Measurements from ENCODE around the gene HSPB7. TPM values are rescaled to one million over a fixed set of nuclear protein-coding genes. Genes with fewer than 3 reads are reported as not detected.

The HSPB7 gene
- total and polyA plus RNA-seq, 2 experiments from 2014 or later, result 0.13 TPM; not detected in 1

DNA sequence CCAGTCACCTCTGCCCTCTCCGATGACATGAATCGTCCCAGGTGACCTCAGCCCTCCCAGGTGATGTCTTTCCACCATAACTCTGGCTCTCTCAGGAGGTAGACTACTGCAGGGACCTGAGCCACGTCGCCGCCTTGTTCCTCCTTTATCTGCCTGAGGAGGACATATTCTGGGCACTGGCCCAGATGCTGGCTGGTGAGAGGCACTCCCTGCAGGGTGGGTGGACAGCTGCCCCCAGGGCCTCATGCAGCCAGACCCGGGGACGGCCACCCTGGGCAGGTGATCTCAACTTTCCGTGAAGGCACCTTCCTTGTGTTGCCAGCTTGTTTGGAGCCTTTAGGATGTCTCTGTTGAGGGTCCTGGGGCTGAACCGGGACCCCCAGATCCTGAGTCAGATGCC lies 28.1 kb downstream of the HSPB7 start (continued):
- no peak for TF ChIP-seq EZH2phosphoT487 (IDR thresholded peaks at IDR 0.05; ENCODE audit: unreplicated experiment)
- TF ChIP-seq, protein P1, sequence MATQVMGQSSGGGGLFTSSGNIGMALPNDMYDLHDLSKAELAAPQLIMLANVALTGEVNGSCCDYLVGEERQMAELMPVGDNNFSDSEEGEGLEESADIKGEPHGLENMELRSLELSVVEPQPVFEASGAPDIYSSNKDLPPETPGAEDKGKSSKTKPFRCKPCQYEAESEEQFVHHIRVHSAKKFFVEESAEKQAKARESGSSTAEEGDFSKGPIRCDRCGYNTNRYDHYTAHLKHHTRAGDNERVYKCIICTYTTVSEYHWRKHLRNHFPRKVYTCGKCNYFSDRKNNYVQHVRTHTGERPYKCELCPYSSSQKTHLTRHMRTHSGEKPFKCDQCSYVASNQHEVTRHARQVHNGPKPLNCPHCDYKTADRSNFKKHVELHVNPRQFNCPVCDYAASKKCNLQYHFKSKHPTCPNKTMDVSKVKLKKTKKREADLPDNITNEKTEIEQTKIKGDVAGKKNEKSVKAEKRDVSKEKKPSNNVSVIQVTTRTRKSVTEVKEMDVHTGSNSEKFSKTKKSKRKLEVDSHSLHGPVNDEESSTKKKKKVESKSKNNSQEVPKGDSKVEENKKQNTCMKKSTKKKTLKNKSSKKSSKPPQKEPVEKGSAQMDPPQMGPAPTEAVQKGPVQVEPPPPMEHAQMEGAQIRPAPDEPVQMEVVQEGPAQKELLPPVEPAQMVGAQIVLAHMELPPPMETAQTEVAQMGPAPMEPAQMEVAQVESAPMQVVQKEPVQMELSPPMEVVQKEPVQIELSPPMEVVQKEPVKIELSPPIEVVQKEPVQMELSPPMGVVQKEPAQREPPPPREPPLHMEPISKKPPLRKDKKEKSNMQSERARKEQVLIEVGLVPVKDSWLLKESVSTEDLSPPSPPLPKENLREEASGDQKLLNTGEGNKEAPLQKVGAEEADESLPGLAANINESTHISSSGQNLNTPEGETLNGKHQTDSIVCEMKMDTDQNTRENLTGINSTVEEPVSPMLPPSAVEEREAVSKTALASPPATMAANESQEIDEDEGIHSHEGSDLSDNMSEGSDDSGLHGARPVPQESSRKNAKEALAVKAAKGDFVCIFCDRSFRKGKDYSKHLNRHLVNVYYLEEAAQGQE (IDR thresholded peaks at IDR 0.05; ENCODE audit: unreplicated experiment), result no peak

DNA sequence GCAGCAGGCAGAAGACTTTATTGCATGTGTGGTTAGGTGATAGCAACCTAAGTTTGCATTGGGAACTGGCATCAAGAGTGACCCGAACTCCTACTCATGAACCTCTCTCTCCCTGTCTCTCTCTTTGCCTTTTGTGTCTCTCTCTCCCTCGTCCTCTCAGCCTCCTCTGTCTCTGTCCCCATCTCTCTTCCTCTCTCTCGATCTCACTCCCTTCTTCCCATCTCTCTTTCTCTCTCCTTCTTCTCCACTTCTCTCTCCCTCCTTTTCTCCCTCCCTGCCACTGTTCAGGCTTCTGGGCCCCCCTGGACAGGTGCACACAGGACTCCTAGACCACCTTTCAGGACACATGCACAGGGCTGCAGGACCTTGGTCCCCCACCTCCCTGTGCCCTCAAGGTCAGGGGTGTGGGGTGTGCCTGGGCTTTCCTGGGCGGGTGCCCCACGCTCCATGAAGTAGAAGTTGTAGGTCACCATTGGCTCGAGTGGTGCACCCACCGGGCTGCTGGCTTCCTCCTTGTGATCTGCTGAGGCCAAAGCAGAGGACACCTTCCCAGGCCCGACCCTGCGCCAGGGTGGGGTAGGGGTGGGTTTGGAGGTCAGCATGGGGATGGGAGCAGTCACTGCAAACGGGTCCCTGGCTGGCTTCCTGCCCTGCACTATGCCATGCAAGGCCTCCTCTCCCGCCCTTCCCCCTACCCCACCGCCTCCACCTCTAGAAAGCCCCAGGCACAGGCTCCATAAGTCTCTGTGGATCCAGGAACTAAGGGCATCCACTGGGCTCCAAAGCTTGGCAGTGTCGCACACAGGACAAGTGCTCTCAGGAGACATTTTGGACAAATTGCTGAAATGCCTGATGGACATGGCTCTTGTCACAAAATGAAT lies 28.7 kb downstream of the HSPB7 start:
- no peaks in the 10 kb centered on the region for H3K9me3 Mint-ChIP-seq
- no peaks in the 10 kb centered on the region for H3K36me3 Mint-ChIP-seq (ENCODE audit: low read depth)
- DNase-seq (ENCODE audit: low spot score) (no peak), ATAC-seq (no peak)
- Histone ChIP-seq H3K9me2 (ENCODE audit: insufficient read depth) (no peaks in the 10 kb centered on the region), H3F3A (replicated peaks; ENCODE audit: low read depth) (no peaks in the 10 kb centered on the region), H2AFZ (no peak overlapping the region), H3K4me2 (no peak overlapping the region), H3K4me3 (no peak overlapping the region), H3K79me2 (replicated peaks; ENCODE audit: insufficient read depth) (no peaks in the 10 kb centered on the region), H4K20me1 (replicated peaks; ENCODE audit: insufficient read depth) (no peaks in the 10 kb centered on the region), H3K27ac (ENCODE audit: low read depth) (no peak overlapping the region), H3K27me3 (ENCODE audit: insufficient read depth) (no peaks in the 10 kb centered on the region), H3K36me3 (ENCODE audit: insufficient read depth) (no peaks in the 10 kb centered on the region), H3K4me1 (ENCODE audit: insufficient read depth) (no peaks in the 10 kb centered on the region)
- H3K4me1 Mint-ChIP-seq, result no peaks in the 10 kb centered on the region
- no peak overlapping the region for H3K27ac Mint-ChIP-seq
- no peak overlapping the region for H3K4me3 Mint-ChIP-seq
- peaks cover 4% of the 10 kb centered on the region for H3K27me3 Mint-ChIP-seq (ENCODE audit: insufficient read depth, low read depth, poor library complexity)
- no peak for TF ChIP-seq ZNF114 (CRISPR knock-in tag; IDR thresholded peaks at IDR 0.05)
- TF ChIP-seq NANOG (IDR thresholded peaks at IDR 0.05; ENCODE audit: borderline replicate concordance), result no peak
- no peak for TF ChIP-seq STAT1 (IDR thresholded peaks at IDR 0.05; ENCODE audit: unreplicated experiment)
- no peak for TF ChIP-seq JUNB (IDR thresholded peaks at IDR 0.05; ENCODE audit: unreplicated experiment)
- no peak for TF ChIP-seq EZH2 (IDR thresholded peaks at IDR 0.05; ENCODE audit: low read depth, unreplicated experiment)
- TF ChIP-seq, protein P1 (IDR thresholded peaks at IDR 0.05; ENCODE audit: unreplicated experiment), result no peak
- TF ChIP-seq, protein P2, sequence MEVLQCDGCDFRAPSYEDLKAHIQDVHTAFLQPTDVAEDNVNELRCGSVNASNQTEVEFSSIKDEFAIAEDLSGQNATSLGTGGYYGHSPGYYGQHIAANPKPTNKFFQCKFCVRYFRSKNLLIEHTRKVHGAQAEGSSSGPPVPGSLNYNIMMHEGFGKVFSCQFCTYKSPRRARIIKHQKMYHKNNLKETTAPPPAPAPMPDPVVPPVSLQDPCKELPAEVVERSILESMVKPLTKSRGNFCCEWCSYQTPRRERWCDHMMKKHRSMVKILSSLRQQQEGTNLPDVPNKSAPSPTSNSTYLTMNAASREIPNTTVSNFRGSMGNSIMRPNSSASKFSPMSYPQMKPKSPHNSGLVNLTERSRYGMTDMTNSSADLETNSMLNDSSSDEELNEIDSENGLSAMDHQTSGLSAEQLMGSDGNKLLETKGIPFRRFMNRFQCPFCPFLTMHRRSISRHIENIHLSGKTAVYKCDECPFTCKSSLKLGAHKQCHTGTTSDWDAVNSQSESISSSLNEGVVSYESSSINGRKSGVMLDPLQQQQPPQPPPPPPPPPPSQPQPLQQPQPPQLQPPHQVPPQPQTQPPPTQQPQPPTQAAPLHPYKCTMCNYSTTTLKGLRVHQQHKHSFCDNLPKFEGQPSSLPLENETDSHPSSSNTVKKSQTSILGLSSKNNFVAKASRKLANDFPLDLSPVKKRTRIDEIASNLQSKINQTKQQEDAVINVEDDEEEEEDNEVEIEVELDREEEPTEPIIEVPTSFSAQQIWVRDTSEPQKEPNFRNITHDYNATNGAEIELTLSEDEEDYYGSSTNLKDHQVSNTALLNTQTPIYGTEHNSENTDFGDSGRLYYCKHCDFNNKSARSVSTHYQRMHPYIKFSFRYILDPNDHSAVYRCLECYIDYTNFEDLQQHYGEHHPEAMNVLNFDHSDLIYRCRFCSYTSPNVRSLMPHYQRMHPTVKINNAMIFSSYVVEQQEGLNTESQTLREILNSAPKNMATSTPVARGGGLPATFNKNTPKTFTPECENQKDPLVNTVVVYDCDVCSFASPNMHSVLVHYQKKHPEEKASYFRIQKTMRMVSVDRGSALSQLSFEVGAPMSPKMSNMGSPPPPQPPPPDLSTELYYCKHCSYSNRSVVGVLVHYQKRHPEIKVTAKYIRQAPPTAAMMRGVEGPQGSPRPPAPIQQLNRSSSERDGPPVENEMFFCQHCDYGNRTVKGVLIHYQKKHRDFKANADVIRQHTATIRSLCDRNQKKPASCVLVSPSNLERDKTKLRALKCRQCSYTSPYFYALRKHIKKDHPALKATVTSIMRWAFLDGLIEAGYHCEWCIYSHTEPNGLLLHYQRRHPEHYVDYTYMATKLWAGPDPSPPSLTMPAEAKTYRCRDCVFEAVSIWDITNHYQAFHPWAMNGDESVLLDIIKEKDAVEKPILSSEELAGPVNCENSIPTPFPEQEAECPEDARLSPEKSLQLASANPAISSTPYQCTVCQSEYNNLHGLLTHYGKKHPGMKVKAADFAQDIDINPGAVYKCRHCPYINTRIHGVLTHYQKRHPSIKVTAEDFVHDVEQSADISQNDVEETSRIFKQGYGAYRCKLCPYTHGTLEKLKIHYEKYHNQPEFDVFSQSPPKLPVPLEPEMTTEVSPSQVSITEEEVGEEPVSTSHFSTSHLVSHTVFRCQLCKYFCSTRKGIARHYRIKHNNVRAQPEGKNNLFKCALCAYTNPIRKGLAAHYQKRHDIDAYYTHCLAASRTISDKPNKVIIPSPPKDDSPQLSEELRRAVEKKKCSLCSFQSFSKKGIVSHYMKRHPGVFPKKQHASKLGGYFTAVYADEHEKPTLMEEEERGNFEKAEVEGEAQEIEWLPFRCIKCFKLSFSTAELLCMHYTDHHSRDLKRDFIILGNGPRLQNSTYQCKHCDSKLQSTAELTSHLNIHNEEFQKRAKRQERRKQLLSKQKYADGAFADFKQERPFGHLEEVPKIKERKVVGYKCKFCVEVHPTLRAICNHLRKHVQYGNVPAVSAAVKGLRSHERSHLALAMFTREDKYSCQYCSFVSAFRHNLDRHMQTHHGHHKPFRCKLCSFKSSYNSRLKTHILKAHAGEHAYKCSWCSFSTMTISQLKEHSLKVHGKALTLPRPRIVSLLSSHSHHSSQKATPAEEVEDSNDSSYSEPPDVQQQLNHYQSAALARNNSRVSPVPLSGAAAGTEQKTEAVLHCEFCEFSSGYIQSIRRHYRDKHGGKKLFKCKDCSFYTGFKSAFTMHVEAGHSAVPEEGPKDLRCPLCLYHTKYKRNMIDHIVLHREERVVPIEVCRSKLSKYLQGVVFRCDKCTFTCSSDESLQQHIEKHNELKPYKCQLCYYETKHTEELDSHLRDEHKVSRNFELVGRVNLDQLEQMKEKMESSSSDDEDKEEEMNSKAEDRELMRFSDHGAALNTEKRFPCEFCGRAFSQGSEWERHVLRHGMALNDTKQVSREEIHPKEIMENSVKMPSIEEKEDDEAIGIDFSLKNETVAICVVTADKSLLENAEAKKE (CRISPR knock-in tag; IDR thresholded peaks at IDR 0.05), result no peak
- TF ChIP-seq CREB1 (CRISPR knock-in tag; IDR thresholded peaks at IDR 0.05; ENCODE audit: low read depth), result no peak
- no peak for TF ChIP-seq EZH2phosphoT487 (IDR thresholded peaks at IDR 0.05; ENCODE audit: unreplicated experiment)
